HEK293T (cell line): ENCODE measurements around the gene SLC16A3.

Experiments used
- CTCF ChIA-PET: fragments of 350-600 bp; formaldehyde crosslinking; extraction: SDS; loops from one replicate; lab custom pipeline; 2021; ENCODE audit warnings: antibody characterized with exemption, inconsistent platforms; lab: Yijun Ruan, JAX
- POLR2A ChIA-PET: fragments of 350-600 bp; formaldehyde crosslinking; extraction: SDS; loops from one replicate; lab custom pipeline; 2020; ENCODE audit warnings: antibody characterized with exemption, inconsistent platforms; lab: Yijun Ruan, JAX
- DNase-seq: peaks from one replicate; pipeline ENCODE4 v3.0.0; 2012; ENCODE audit warnings: mixed read lengths; ENCODE audit errors: extremely low spot score
- ARNT ChIP-seq: fragments of 450-650 bp; IDR thresholded peaks from 2 replicates; pipeline ENCODE4 v1.6.1; 2017; ENCODE audit warnings: mild to moderate bottlenecking
- BHLHE40 ChIP-seq: fragments of 450-650 bp; IDR thresholded peaks from 2 replicates; pipeline ENCODE4 v1.6.1; 2016; ENCODE audit warnings: mild to moderate bottlenecking, moderate library complexity, borderline replicate concordance
- CTBP1 ChIP-seq: fragments of 450-650 bp; IDR thresholded peaks from 2 replicates; pipeline ENCODE4 v1.6.1; 2016; ENCODE audit warnings: borderline replicate concordance
- ELF4 ChIP-seq: fragments of 450-650 bp; IDR thresholded peaks from 2 replicates; pipeline ENCODE4 v1.6.1; 2017; ENCODE audit warnings: antibody characterized with exemption
- FOXA1 ChIP-seq: fragments of 450-650 bp; IDR thresholded peaks from 2 replicates; pipeline ENCODE4 v1.6.1; 2016; ENCODE audit warnings: mild to moderate bottlenecking
- FOXK2 ChIP-seq: fragments of 450-650 bp; IDR thresholded peaks from 2 replicates; pipeline ENCODE4 v1.6.1; 2016; ENCODE audit warnings: mild to moderate bottlenecking
- FOXM1 ChIP-seq: fragments of 450-650 bp; IDR thresholded peaks from 2 replicates; pipeline ENCODE4 v1.6.1; 2017; ENCODE audit warnings: mild to moderate bottlenecking, borderline replicate concordance
- HDGF ChIP-seq: fragments of 450-650 bp; IDR thresholded peaks from 2 replicates; pipeline ENCODE4 v1.6.1; 2017; ENCODE audit warnings: antibody characterized with exemption, borderline replicate concordance
- L3MBTL2 ChIP-seq: fragments of 450-650 bp; conservative IDR thresholded peaks from 2 replicates; pipeline ENCODE4 v1.6.1; 2016; ENCODE audit warnings: mild to moderate bottlenecking
- LEF1 ChIP-seq: fragments of 450-650 bp; IDR thresholded peaks from 2 replicates; pipeline ENCODE4 v1.6.1; 2017; ENCODE audit warnings: mild to moderate bottlenecking, borderline replicate concordance
- NFRKB ChIP-seq: fragments of 450-650 bp; IDR thresholded peaks from 2 replicates; pipeline ENCODE4 v1.6.1; 2016; ENCODE audit warnings: mild to moderate bottlenecking, moderate library complexity
- SP1 ChIP-seq: fragments of 450-650 bp; IDR thresholded peaks from 2 replicates; pipeline ENCODE4 v1.6.1; 2017
- SUZ12 ChIP-seq: fragments of 450-650 bp; IDR thresholded peaks from 2 replicates; pipeline ENCODE4 v1.6.1; 2016; ENCODE audit warnings: mild to moderate bottlenecking
- TARDBP ChIP-seq: fragments of 450-650 bp; IDR thresholded peaks from 2 replicates; pipeline ENCODE4 v1.6.1; 2016
- ZNF384 ChIP-seq: fragments of 450-650 bp; IDR thresholded peaks from 2 replicates; pipeline ENCODE4 v1.6.1; 2016
- TF ChIP-seq, protein P1 (sequence below): fragments of 450-650 bp; IDR thresholded peaks from 2 replicates; pipeline ENCODE4 v1.6.1; 2016

Gene SLC16A3

DNA sequence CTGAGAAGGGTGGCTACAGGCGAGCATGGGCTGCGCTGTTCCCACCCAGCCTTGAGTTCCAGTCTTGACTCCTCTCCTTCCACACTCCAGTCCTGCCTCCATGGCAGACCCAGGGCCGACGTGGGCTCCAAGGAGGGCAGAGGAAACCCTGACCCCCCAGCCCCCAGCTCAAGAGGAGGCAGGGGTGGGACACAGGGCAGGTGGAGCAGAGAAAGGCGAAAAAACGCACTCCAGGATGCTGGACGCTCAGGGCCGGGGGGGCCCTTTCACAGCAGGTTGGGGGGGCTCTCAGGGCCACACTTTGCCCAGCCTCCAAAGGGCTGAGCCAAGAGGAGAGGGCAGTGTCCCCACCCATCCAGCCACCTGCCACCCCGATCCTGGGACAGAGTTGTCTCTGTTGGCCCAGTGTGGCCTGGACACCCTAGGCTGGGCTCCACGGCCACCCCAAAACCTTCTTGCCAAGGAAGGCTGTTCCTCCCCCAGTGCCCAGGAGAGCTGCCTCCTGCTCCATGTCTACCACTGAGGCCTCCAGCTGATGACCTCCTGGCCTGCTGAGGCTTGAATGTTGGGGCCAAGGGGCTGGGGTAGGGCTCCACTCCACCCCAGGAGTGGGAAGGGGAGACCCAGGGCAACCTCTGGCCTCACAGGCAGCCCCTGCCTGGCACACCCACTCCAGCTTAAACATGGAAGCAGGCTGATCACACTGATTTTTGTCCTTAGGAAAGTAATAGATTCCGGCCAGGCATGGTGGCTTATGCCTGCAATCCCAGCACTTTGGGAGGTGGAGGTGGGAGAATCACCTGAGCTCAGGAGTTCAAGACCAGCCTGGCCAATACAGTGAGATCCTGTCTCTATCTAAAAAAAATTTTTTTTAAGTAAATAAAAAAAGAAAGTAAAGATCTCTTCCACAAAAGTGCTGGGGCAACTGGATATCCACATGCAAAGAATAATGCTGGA is 8.8 kb upstream of the SLC16A3 start:
- DNase-seq: no peak
- TF ChIP-seq NFRKB: no peak
- TF ChIP-seq, protein P1, sequence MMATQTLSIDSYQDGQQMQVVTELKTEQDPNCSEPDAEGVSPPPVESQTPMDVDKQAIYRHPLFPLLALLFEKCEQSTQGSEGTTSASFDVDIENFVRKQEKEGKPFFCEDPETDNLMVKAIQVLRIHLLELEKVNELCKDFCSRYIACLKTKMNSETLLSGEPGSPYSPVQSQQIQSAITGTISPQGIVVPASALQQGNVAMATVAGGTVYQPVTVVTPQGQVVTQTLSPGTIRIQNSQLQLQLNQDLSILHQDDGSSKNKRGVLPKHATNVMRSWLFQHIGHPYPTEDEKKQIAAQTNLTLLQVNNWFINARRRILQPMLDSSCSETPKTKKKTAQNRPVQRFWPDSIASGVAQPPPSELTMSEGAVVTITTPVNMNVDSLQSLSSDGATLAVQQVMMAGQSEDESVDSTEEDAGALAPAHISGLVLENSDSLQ: no peak
- TF ChIP-seq ZNF384: no peak
- no peak for TF ChIP-seq L3MBTL2
- no peak for TF ChIP-seq SUZ12
- TF ChIP-seq TARDBP: no peak
- TF ChIP-seq FOXA1: no peak
- no peak for TF ChIP-seq ARNT
- no peak for TF ChIP-seq SP1
- no peak for TF ChIP-seq ELF4
- TF ChIP-seq LEF1: no peak
- TF ChIP-seq BHLHE40: no peak
- TF ChIP-seq HDGF: no peak
- TF ChIP-seq CTBP1: no peak
- TF ChIP-seq FOXK2: no peak
- no peak for TF ChIP-seq FOXM1
- CTCF ChIA-PET: interaction anchor here (0.8 kb wide), 1 partner anchor 16 kb away, joined by 4 read pairs; no protein-coding TSS in a partner anchor
- POLR2A ChIA-PET: no interaction called here

DNA sequence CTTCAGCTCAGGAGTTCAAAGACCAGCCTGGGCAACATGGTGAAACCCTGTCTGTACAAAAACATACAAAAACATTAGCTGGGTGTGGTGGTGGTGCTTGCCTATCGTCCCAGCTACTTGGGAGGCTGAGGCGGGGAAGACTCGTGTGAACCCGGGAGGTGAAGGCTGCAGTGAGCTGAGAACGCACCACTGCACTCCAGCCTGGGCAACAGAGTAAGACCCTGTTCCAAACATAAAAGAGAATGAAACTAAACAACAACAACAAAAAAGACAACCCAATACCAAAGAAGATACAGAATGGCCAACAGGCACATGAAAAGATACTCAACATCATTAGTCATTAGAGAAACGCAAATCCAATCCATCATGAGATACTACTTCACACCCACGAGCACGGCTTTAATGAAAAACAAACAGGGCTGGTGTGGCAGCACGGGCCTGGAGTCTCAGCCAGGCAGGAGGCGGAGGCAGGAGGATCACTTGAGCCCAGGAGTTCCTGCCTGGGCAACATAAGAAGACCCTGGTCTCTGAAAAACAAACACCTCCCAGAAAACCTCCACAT is 7.4 kb upstream of the SLC16A3 start:
- ChIA-PET POLR2A (interaction anchor here (1.2 kb wide), 1 partner anchor 71 kb away, joined by 3 read pairs; no protein-coding TSS in a partner anchor), CTCF (no interaction called here)
- TF ChIP-seq L3MBTL2 (no peak), FOXK2 (no peak), ZNF384 (no peak), SP1 (no peak), ARNT (no peak), HDGF (no peak), NFRKB (no peak), TARDBP (no peak), ELF4 (no peak), LEF1 (no peak), FOXA1 (no peak), SUZ12 (no peak), BHLHE40 (no peak), FOXM1 (no peak), CTBP1 (no peak)
- TF ChIP-seq, protein P1: no peak

DNA sequence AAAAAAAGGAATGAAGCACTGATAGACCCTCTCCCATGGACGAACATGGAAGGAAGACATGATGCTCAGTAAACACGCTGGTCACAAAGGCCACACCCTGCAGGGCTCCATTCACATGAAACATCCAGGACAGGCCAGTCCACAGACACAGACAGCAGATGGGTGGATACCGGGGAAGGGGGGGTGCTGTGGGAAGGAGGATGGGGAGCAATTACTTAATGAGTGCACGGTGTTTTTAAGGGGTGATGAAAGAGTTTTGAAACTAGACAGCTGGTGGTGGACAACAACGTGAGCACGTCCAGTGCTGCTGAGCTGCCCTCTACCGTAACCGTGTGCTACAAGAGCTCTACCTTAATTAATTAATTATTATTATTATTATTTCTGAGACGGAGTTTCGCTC is 6.0 kb upstream of the SLC16A3 start:
- ChIA-PET CTCF (no interaction called here), POLR2A (no interaction called here)
- no peak for TF ChIP-seq ARNT
- no peak for TF ChIP-seq ZNF384
- TF ChIP-seq, protein P1: no peak
- no peak for TF ChIP-seq L3MBTL2
- no peak for TF ChIP-seq FOXK2
- no peak for TF ChIP-seq CTBP1
- TF ChIP-seq ELF4: no peak
- no peak for TF ChIP-seq LEF1
- no peak for TF ChIP-seq SUZ12
- DNase-seq: no peak

More for the DNA sequence above, 7.4 kb upstream of the SLC16A3 start:
- no peak for DNase-seq

DNA sequence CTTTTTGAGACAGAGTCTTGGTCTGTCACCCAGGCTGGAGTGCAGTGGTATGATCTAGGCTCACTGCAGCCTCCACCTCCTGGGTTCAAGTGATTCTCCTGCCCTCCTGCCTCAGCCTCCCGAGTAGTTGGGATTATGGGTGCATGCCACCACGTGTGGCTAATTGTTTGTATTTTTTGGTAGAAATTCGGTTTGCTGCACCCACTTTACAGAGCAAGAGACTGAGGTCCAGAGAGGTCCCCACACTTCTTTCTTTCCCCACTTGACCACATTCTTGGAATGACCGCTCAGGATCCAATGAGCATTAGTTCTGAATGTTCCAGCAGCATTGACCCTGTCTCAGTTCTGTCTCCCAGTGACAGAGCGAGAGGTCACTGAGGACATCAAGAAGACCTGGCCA is 5.3 kb upstream of the SLC16A3 start:
- ChIA-PET CTCF (no interaction called here), POLR2A (no interaction called here)
- DNase-seq: no peak
- TF ChIP-seq TARDBP (no peak), FOXA1 (no peak), ELF4 (no peak), FOXM1 (no peak), FOXK2 (no peak), L3MBTL2 (no peak), SP1 (no peak), ARNT (no peak), ZNF384 (no peak)

DNA sequence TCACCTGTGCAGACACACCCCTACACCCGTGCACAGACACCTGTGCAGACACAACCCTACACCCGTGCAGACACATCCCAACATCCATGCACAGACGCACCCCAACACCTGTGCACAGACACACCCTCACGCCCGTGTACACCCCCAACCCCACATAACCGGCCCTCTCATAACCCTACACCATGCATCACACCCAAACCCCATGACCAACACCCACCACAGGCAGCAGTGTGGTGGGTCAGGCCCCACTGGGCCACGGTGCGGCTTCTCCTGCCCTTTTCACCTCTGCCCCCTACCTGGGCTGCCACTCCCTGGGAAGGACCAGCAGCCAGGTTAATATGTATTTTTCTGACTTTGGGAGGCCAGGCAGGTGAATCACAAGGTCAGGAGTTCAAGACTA is 4.2 kb upstream of the SLC16A3 start:
- POLR2A ChIA-PET: no interaction called here

More for the DNA sequence above, 4.2 kb upstream of the SLC16A3 start:
- CTCF ChIA-PET: no interaction called here
- no peak for TF ChIP-seq ELF4
- TF ChIP-seq, protein P1: no peak
- TF ChIP-seq LEF1: no peak
- TF ChIP-seq ZNF384: no peak
- DNase-seq: no peak
